WERI-Rb-1 (cell line): ENCODE data around the gene TMEM258.

Experiments
- DNase-seq: peaks from one replicate; pipeline ENCODE4 v3.0.0-alpha.2; 2020
- H3K27ac ChIP-seq: fragments of 250-450 bp; sonication (Bioruptor Pico); 2 replicates; pipeline ENCODE4 v1.5.1; 2020; ENCODE audit warnings: mild to moderate bottlenecking, moderate library complexity
- H3K27me3 ChIP-seq: fragments of 250-450 bp; sonication (Bioruptor Pico); 2 replicates; pipeline ENCODE4 v1.5.1; 2021; ENCODE audit warnings: mild to moderate bottlenecking, low read depth, moderate library complexity; ENCODE audit not compliant: insufficient read depth, severe bottlenecking
- H3K36me3 ChIP-seq: fragments of 250-450 bp; sonication (Bioruptor Pico); 2 replicates; pipeline ENCODE4 v1.5.1; 2020; ENCODE audit warnings: mild to moderate bottlenecking, moderate library complexity
- H3K4me3 ChIP-seq: 2 replicates; pipeline ENCODE4 v1.5.1; 2011; ENCODE audit warnings: low read depth, mild to moderate bottlenecking, control low read depth, low read length
- H3K9me3 ChIP-seq: fragments of 250-450 bp; sonication (Bioruptor Pico); 2 replicates; pipeline ENCODE4 v1.5.1; 2021; ENCODE audit warnings: mild to moderate bottlenecking, moderate library complexity; ENCODE audit not compliant: severe bottlenecking
- CTCF ChIP-seq: IDR thresholded peaks from 2 replicates; pipeline ENCODE4 v1.5.1; 2011; ENCODE audit warnings: low read depth, mild to moderate bottlenecking, control low read depth, inconsistent platforms, low read length

TMEM258 gene

GRCh38 chr11:61814247-61814957, 22.0 kb upstream of the TMEM258 start:
- peak overlapping the region; percentile 98 for H3K27ac ChIP-seq
- peaks cover 65% of the 10 kb centered on the region for H3K36me3 ChIP-seq
- no peaks in the 10 kb centered on the region for H3K27me3 ChIP-seq
- DNase-seq = no peak
- H3K9me3 ChIP-seq = no peaks in the 10 kb centered on the region
- H3K4me3 ChIP-seq = peak overlapping the region; percentile 92
- TF ChIP-seq CTCF = no peak

- Histone ChIP-seq H3K4me3 (no peak overlapping the region), H3K27me3 (no peaks in the 10 kb centered on the region), H3K36me3 (peaks cover 80% of the 10 kb centered on the region), H3K27ac (no peak overlapping the region), H3K9me3 (no peaks in the 10 kb centered on the region)
- TF ChIP-seq CTCF = no peak
- DNase-seq = no peak
Observed at GRCh38 chr11:61812736-61813411, 20.5 kb upstream of the TMEM258 start.

- Histone ChIP-seq H3K27ac (no peak overlapping the region), H3K4me3 (no peak overlapping the region), H3K9me3 (no peaks in the 10 kb centered on the region), H3K36me3 (peaks cover 90% of the 10 kb centered on the region), H3K27me3 (no peaks in the 10 kb centered on the region)
- no peak for TF ChIP-seq CTCF
- no peak for DNase-seq
Observed at GRCh38 chr11:61811831-61812230, 19.4 kb upstream of the TMEM258 start.

- Histone ChIP-seq H3K36me3 (peaks cover 92% of the 10 kb centered on the region), H3K27me3 (no peaks in the 10 kb centered on the region)
- no peak for TF ChIP-seq CTCF
Observed at GRCh38 chr11:61810671-61811175, 18.3 kb upstream of the TMEM258 start.

GRCh38 chr11:61806785-61807184, 14.4 kb upstream of the TMEM258 start:
- Histone ChIP-seq H3K4me3 (no peak overlapping the region), H3K9me3 (no peaks in the 10 kb centered on the region), H3K27me3 (no peaks in the 10 kb centered on the region), H3K27ac (no peak overlapping the region), H3K36me3 (peaks cover 95% of the 10 kb centered on the region)
- TF ChIP-seq CTCF = no peak
- DNase-seq = no peak

More at GRCh38 chr11:61810671-61811175, 18.3 kb upstream of the TMEM258 start:
- no peak overlapping the region for H3K4me3 ChIP-seq
- no peak overlapping the region for H3K27ac ChIP-seq
- DNase-seq = no peak
- H3K9me3 ChIP-seq = no peaks in the 10 kb centered on the region
